ENCODE results near the gene ZC3H12D.

The ZC3H12D gene

DNA sequence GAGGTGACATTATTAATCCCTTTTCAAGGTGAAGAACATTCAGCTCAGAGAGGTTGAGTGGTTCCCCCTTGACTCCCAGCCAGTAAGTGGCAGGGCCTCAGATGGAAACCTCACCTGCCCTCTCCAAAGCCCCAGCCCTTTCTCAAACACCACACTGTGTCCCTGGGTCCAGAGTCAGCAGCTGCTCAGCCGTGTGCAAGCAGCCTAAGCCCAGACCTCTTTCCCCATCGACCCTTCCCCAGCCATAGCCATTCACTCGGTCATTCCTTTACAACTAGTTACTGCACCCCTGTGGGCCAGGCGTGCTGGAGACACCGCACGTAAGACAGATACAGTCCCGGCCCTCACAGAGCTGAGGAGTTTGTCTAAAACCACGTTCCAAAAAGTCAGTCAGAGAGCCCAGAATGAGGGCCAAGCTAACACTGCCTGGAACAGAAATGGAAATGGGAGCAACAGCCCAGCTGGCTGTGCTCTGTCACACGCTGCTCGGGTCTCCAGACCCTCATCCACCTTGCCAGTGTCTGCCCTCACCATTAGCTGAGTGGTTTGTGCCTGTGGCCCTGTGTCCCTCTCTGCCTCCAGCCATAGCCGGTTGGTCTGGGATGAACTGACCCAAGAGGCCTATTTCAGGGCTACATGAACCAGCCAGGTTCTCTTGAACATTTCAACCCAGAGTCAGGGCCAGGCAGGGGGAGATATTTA is 29.6 kb downstream of the ZC3H12D start:
- TF ChIP-seq GATA2 (IDR thresholded peaks at IDR 0.05; ENCODE audit: low read depth, low read length) = no peak
- no peak for TF ChIP-seq GATA3 (IDR thresholded peaks at IDR 0.05; ENCODE audit: low read depth, low read length)

DNA sequence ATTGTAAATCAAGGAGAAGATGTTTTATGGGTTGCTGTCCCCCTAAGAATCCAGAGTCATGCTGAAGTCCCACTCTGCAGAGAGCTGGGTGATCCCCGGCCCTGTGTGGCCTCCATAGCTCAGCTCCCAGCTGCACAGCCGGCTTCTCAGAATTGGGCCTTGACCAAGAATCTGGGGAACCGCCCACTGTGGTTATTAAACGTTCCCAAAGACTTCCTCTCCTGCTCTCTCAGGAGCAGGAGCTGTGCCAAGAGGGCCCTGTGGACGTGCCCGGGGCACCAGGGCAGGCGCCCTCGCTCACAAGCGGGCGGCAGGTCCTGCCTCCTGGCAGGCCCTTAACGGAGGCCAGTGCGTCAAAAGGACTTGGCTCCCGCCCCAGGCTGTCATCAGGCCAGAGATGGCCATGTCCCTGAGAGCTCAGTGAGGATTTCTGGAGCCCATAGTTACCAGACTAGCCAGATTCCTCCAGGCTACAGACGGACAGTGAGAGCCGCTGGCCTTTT is 30.4 kb downstream of the ZC3H12D start:
- TF ChIP-seq GATA3 (IDR thresholded peaks at IDR 0.05; ENCODE audit: low read depth, low read length) (no peak), GATA2 (IDR thresholded peaks at IDR 0.05; ENCODE audit: low read depth, low read length) (no peak)

DNA sequence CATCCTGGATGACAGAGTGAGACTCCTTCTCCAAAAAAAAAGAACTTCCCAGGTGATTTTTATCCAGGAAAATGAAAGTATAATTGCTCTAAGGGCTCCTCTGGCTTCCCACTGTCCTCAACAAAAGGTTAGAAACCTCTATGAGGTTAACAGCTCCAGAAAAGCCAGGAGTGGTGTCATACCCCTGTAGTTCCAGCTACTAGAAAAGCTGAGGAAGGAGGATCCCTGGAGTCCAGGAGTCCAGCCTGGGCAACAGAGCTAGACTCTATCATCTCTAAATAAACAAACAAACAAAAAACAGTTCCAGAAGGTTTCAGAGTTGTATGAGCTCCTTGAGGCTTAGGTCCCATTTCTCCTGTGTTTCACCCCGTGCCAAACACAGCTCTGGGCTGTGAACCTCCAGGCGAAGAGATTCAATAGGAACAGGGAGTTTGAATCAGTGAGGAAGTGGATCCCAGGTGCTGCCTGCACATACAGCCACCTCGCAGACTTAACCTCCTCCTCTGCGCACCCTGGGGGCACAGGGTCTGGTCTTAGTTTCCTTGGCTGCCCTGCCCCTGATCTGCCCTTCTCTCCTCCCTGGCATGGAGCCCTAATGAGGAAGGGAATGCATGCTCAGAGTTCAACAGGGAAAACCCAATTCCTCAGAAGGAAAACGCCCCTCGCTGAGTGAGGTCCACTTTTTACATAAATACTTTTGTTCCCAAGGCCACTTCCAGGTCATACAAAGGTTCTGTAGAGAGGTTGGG is 31.0 kb downstream of the ZC3H12D start:
- TF ChIP-seq GATA3 (IDR thresholded peaks at IDR 0.05; ENCODE audit: low read depth, low read length) (no peak), GATA2 (IDR thresholded peaks at IDR 0.05; ENCODE audit: low read depth, low read length) (no peak)

DNA sequence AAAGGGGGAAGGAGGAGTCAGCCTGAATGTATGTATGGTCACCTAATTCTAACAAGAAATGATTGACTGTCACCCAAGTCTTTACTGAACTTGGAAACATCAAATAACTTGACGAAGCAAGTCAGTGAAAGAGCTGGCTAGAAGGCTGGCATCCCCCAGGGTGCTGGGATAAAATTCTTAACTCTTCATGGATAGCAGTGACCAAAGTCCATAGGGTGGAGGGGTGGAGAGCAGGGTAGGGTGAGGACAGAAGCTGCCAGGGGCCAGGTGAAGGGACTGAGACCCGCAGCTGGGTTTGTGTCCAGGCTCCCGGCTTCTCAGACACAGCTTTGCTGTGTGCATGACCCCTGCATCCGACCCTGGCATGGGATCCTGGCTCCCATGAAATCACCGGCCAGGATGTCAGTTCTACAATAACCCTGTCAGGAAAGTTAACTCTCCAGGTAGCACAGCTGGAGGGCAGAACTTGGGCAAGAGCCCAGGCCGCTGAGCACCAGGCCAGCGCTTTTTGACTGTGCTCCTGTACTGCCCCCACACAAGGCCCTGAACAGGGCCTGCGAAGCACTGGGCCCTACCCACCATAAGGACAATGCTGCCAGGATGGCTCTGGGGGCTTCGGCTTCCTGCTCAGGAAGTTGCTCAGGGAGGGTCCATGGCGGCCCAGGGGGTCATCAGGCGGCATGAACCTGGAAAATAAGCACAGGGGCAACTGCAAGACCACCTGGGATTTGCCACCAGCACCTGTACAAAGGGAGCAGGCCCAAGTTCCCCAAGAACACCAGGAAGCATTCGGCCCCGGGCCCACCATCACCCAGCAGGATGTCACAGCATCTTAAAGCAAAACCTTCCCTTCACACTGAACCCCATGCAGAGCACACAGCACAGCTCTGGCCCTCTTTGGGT is 32.5 kb downstream of the ZC3H12D start:
- TF ChIP-seq GATA3 (IDR thresholded peaks at IDR 0.05; ENCODE audit: low read depth, low read length) (no peak), GATA2 (IDR thresholded peaks at IDR 0.05; ENCODE audit: low read depth, low read length) (no peak)

DNA sequence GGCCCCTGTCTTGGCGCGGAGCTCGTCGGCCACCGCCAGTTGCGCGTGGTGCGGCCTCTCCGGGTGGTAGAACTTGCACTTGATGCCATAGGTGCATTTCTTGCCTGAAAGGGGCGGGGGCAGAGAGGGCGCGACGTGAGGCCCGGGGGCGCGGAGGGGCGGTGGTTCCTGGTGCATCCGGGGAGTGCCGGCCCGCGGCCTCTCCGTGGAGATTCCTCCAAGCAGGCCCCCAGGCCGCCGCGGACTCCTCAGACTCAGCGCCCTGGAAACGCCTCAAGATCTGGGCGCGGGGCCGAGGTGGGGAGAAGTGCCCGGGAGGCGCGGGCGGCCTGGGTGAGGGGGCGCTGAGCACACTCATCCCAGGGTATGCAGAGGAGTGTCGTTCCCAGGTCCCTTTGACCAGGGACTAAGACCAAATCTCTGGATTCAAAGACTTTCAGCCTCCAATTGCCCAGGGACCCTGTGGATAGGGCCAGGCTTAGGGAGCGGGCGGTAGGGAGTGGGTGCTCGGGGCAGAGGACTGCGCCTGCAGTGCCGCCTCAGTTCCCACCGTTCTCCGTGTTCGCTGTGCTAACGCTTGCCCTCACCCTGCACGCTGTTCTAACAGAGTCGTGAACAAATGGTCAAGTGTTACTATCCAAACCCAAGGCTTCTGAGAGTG is 33.3 kb downstream of the ZC3H12D start:
- TF ChIP-seq GATA3 (IDR thresholded peaks at IDR 0.05; ENCODE audit: low read depth, low read length) (no peak), GATA2 (IDR thresholded peaks at IDR 0.05; ENCODE audit: low read depth, low read length) (no peak)

DNA sequence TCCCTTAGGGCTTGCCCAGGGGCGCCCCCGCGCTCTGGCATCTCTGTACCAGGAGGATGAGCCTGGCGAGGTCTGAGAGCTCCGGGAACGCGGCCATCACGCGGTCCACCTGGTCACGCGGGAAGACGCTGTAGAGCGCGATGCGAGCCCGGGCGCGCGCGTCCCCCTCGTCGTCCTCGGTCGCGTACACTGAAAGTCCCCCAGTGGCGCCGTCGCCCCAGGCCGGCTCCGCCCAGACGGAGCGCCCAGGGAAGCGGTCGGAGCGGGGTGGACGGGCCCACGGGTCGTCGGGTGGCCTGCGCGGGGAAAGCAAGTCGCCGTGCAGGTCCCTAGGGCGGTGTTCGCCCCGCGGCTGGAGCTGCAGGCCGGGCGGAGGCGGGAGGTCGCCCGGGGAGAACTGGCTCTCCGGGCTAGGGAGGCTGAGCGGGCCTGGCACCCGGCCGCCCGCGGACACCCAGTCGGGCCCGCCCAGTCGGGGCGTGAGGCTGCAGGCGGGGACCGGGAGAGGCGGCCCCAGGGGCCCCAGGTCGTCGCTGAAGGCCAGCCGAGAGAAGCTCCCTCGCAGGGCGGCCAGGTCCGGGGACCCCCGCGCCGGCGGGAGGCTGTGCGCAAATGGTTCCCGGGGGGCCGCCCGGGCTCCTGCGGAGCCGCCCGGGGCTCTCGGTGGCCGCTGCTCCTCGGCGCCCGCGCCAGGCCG is 34.0 kb downstream of the ZC3H12D start:
- TF ChIP-seq GATA3 (IDR thresholded peaks at IDR 0.05; ENCODE audit: low read depth, low read length) = no peak
- no peak for TF ChIP-seq GATA2 (IDR thresholded peaks at IDR 0.05; ENCODE audit: low read depth, low read length)

DNA sequence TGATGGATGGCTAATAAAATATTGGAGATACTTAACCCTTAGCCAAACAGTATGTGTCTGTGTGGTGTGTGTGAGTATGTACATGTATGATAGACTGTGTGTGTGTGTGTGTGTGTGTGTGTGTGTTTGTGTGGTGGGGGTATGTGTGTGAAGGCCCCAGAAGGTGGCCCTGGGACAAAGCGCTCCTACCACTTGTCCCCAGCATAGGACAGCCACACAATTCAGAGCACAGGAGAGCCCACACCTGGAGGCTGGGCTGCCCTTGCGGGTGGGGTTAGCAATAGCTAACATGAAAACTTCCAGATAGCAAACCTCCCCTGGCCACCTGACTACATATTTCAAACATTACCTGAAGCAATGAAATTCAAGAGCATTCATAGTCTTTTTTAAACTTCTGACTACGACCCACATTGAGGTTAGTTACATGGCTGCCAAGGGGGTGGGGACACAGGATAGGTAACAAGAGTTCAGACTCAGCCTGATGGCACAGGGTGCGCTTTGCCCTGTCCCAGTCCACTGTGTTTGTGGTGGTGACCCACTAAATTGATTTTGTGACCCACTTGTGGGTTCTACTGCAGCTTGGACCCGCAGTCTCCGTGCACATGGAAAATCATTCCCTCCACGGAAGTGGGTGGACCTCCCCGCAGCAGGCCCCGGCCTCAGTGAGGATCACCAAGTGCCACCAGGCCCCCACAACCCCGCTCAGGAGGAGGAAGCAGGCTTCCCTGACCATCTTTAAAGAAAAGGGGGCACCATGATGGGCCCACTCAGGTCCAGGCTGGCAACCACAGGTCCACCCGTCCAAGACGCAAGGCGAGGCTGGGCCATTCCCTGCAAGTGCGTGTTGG is 34.8 kb downstream of the ZC3H12D start:
- no peak for TF ChIP-seq GATA3 (IDR thresholded peaks at IDR 0.05; ENCODE audit: low read depth, low read length)
- TF ChIP-seq GATA2 (IDR thresholded peaks at IDR 0.05; ENCODE audit: low read depth, low read length) = no peak

DNA sequence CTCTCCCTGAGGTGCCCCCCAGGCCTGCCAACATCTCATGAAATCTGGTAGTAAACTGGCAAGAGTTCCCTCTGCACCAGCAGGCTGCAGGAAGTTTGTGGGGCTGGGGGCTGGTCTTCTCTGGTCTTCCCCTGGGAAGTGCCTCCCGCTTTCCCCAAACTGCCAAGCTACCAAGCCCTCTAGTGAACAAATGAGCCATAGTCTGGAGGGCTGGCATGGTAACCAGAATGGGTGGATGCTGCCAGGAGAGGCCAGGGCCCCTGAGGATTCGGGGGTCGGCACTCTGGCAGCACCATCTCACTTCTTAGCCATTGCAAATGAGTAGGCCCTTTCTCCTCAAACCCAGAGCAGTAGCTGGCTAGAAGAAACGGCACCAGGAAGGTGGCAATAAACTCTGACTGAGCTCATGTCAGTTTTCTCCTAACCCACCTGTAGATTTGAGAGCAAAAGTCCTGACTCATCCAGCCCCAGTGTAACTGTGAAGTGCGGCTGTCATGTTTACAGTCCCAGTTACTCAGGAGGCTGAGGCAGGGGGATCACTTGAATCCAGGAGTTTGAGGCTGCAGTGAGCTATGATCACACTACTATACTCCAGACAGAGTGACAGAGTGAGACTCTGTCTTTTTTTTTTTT is 35.9 kb downstream of the ZC3H12D start:
- no peak for TF ChIP-seq GATA2 (IDR thresholded peaks at IDR 0.05; ENCODE audit: low read depth, low read length)
- no peak for TF ChIP-seq GATA3 (IDR thresholded peaks at IDR 0.05; ENCODE audit: low read depth, low read length)

DNA sequence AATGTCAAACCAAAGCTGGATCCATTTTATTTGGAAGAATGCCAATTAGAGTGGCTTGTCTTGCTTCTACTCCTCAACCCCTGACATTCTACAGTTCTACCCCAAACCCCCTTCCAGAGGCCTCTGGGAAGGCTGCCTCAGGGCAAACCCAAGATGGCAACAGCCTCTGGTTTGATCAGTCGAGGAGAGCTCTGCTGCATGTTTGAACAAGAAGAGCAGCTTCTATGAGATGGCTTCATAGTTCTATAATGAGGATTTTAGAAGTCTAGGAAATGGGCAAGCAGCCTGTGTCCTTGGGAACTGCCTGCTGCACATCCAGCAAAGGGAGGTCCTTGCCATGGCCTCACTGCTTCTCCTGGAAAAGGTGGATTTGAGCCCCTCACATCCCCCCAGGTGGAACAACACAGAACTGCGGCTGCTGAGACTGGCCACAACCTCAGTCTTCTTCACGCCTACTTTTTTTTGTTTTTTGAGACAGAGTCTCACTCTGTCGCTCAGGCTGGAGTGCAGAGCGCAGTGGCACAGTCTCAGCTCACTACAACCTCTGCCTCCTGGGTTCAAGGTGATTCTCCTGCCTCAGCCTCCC is 37.9 kb downstream of the ZC3H12D start:
- no peak for TF ChIP-seq GATA2 (IDR thresholded peaks at IDR 0.05; ENCODE audit: low read depth, low read length)
- TF ChIP-seq GATA3 (IDR thresholded peaks at IDR 0.05; ENCODE audit: low read depth, low read length) = no peak

DNA sequence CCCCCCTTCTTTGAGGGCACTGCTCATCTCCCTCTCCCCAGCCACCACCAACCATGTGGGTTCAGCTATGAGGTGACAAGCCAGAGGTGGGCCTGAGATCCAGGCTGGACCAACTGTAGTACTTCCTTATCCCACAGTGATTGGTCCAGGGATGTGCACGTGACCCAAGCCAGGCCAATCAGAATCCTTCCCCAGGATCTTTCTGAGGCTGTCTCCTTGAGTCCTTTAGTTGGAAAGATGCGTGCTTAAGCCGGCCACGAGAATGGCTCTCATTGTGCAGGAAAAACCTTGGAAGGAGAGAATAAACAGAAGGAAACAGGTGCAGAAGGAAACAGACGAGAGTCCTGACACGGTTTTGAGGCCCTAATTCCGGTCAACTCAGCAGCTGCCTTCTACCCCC is 39.2 kb downstream of the ZC3H12D start:
- TF ChIP-seq GATA3 (IDR thresholded peaks at IDR 0.05; ENCODE audit: low read depth, low read length) = no peak

DNA sequence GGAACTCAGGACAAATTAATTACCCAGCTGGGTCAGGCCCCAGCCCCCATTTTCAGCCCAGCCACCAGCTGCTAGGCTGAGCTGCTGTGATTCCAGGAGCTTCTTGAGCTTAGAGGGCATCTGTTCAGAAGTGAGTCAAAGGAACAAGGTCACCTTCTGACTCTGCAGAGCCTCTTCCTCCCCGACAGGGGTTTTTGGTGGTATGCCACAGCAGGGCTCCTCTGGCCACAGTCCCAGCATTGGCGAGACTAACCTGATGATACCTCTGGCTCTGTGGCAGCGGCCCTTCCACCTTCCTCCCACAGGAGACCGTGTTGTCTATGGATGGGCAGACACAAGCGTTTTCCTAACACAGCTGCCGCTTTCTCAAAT is 39.7 kb downstream of the ZC3H12D start:
- TF ChIP-seq GATA3 (IDR thresholded peaks at IDR 0.05; ENCODE audit: low read depth, low read length) (no peak), GATA2 (IDR thresholded peaks at IDR 0.05; ENCODE audit: low read depth, low read length) (no peak)

Measured in SH-SY5Y (cell line).